ENCODE measurements around the gene MBTPS1.

MBTPS1 gene

GRCh38 chr16:84036982-84037425 lies 79.7 kb downstream of the MBTPS1 start:
- DNase-seq (ENCODE audit: low read depth, low spot score), result no peak

- DNase-seq (ENCODE audit: low read depth, low spot score), result no peak
Measured at GRCh38 chr16:84036131-84036530, 80.6 kb downstream of the MBTPS1 start.

- no peak for DNase-seq (ENCODE audit: low read depth, low spot score)
Measured at GRCh38 chr16:84034516-84034915, 82.2 kb downstream of the MBTPS1 start.

GRCh38 chr16:84033251-84034195 lies 83.2 kb downstream of the MBTPS1 start:
- DNase-seq (ENCODE audit: low read depth, low spot score), result no peak

GRCh38 chr16:84032458-84033178 lies 84.1 kb downstream of the MBTPS1 start:
- DNase-seq (ENCODE audit: low read depth, low spot score), result no peak

GRCh38 chr16:84031556-84031955 lies 85.2 kb downstream of the MBTPS1 start:
- DNase-seq (ENCODE audit: low read depth, low spot score), result no peak

GRCh38 chr16:84029297-84030047 lies 87.3 kb downstream of the MBTPS1 start:
- no peak for DNase-seq (ENCODE audit: low read depth, low spot score)

GRCh38 chr16:84027625-84028024 lies 89.1 kb downstream of the MBTPS1 start:
- DNase-seq (ENCODE audit: low read depth, low spot score), result no peak

GRCh38 chr16:84026606-84027005 lies 90.1 kb downstream of the MBTPS1 start:
- no peak for DNase-seq (ENCODE audit: low read depth, low spot score)

GRCh38 chr16:84024854-84025253 lies 91.9 kb downstream of the MBTPS1 start:
- DNase-seq (ENCODE audit: low read depth, low spot score), result no peak

GRCh38 chr16:84022644-84023043 lies 94.1 kb downstream of the MBTPS1 start:
- no peak for DNase-seq (ENCODE audit: low read depth, low spot score)

- no peak for DNase-seq (ENCODE audit: low read depth, low spot score)
Measured at GRCh38 chr16:84021488-84021887, 95.3 kb downstream of the MBTPS1 start.

GRCh38 chr16:84020353-84020752 lies 96.4 kb downstream of the MBTPS1 start:
- DNase-seq (ENCODE audit: low read depth, low spot score), result no peak

- no peak for DNase-seq (ENCODE audit: low read depth, low spot score)
Measured at GRCh38 chr16:84018710-84019109, 98.0 kb downstream of the MBTPS1 start.

- DNase-seq (ENCODE audit: low read depth, low spot score), result no peak
Measured at GRCh38 chr16:84016477-84016876, 100.3 kb downstream of the MBTPS1 start.

GRCh38 chr16:84015399-84015798 lies 101.3 kb downstream of the MBTPS1 start:
- DNase-seq (ENCODE audit: low read depth, low spot score), result no peak

- DNase-seq (ENCODE audit: low read depth, low spot score), result no peak
Measured at GRCh38 chr16:84014570-84015327, 102.0 kb downstream of the MBTPS1 start.

GRCh38 chr16:84013787-84014569 lies 102.8 kb downstream of the MBTPS1 start:
- DNase-seq (ENCODE audit: low read depth, low spot score), result no peak

GRCh38 chr16:84009282-84009681 lies 107.5 kb downstream of the MBTPS1 start:
- no peak for DNase-seq (ENCODE audit: low read depth, low spot score)

GRCh38 chr16:84007965-84008364 lies 108.8 kb downstream of the MBTPS1 start:
- DNase-seq (ENCODE audit: low read depth, low spot score), result no peak
